ENCODE data around the gene SLCO4A1.

The SLCO4A1 gene

DNA sequence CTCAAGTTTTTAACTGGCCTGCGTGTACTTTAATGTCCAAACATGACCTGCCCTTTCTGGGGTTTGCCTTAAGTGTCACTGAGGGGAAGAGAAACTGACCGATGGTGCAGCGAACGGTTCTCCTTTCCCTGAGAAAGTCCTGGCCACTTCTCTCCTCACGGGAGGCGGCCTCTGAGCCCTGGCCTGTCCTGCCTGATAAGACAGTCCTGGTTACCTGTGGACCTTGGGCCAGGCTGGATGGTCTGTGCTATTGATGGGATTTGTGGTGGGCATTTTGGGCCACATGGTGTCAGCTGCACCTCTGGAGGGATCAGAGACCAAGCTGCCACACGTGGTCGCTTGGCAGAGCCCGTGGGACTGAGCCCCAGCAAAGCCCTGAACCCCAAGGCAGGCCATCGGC is 54.7 kb downstream of the SLCO4A1 start:
- no peak for DNase-seq (ENCODE audit: low read depth in 2 of 2, low spot score in 1 of 2)

DNA sequence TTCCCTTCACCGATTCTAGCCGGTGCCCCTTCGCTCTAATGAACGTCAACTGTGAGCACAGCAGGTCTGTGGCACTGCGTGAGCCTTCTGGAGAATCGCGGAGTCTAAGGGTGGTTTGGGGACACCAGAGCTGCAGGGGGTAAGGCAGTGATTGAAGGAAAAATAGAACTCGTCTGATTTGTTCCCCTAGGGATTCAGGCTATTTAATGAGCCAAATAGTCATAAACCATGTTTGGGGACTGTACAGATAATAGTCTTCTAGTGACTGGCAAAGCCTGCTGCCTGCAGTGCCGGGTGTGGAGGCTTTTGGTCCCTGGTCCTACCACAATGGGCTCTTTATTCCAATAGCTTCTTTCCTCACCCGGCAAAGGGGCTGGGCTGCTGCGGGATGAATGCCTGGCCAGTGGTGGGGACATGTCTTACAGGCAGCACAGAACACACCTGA is 55.2 kb downstream of the SLCO4A1 start:
- no peak for DNase-seq (ENCODE audit: low read depth in 2 of 2, low spot score in 1 of 2)

DNA sequence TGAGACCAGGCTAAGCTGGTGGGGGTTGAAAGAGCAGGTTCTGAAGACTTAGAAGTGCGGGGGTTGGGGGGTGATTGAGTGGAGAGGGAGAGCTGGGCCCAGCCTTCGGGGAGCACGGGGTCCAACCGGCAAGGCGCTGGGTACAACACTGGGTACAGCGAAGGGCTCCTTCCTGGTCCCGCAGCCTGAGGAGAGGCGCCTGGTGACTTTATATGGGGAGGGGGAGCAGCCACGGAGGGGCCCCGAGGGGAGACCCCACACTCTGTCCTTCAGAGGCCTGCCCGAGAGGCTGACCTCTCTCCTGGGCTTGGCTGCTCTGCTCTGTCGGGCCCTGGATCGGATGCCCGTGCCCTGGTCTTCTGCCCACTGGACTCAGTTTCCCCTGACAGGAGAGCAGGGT is 55.9 kb downstream of the SLCO4A1 start:
- DNase-seq (ENCODE audit: low read depth in 2 of 2, low spot score in 1 of 2): no peak

DNA sequence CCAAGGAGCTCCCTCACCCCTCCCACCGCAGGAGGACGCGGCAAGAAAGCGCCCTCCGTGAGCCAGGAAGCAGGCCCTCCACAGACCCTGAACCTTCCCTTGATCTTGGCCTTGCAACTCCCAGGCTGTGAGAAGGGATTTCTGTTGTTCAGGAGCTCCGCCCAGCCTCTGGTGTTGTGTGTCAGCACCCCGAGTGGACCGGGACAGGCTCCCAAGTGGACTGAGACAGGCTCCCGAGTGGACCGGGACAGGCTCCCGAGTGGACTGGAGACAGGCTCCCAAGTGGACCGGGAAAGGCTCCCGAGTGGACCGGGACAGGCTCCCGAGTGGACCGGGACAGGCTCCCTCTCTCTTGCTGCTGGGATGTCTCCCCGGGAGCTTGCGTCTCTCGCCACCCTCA is 57.0 kb downstream of the SLCO4A1 start:
- no peak for DNase-seq (ENCODE audit: low read depth in 2 of 2, low spot score in 1 of 2)

DNA sequence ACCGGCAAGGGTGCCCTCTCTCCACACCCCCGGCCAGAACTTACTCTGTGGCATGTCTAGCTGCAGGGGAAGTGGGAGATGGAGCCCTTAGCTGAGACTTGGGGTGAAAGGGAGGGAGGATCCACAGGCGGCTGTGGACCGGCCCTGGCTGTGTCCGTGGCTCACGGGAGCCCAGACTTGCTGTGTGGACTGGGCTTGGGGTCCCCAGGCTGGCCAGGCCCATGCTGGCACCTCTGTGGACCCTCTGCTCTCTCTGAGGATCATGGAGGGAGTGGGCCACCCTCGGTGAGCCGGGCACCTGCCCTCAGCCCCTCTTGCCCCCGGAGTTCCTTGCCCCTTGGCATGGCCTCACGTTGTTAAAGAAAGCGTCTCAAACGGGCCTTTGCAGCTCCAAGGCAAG is 57.4 kb downstream of the SLCO4A1 start:
- no peak for DNase-seq (ENCODE audit: low read depth in 2 of 2, low spot score in 1 of 2)

DNA sequence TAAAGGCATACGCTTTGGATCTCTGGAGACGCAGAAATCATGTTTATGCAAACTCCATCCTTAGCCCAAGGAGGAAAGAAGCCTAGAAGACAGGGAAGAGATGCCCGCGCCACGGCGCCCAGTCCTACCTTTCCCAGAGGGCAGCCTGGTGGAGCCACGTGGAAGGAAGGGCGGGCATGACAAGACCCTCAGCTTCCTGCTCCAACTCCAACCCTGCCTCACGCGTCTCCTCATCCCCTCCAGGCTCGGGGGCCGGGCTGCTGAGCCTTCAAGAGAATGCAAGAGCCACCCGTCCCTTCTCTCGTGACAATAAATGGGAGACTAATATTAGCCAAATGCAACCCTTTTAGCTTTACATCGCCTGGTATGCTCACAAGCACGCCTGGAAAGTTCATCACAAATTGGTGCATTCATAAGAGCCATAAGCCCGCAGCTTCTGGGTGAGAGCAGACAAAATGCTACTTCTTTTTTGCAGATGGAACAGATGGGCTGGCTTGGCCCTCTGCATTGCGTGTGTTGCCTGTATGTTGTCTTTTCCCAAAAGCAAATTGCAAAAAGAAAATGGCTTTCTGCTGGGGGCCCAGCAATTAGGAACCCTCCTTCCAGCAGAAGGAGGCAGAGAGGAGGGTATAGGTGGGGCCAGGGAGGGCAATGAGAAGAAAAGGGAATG is 58.1 kb downstream of the SLCO4A1 start:
- no peak for DNase-seq (ENCODE audit: low read depth in 2 of 2, low spot score in 1 of 2)

DNA sequence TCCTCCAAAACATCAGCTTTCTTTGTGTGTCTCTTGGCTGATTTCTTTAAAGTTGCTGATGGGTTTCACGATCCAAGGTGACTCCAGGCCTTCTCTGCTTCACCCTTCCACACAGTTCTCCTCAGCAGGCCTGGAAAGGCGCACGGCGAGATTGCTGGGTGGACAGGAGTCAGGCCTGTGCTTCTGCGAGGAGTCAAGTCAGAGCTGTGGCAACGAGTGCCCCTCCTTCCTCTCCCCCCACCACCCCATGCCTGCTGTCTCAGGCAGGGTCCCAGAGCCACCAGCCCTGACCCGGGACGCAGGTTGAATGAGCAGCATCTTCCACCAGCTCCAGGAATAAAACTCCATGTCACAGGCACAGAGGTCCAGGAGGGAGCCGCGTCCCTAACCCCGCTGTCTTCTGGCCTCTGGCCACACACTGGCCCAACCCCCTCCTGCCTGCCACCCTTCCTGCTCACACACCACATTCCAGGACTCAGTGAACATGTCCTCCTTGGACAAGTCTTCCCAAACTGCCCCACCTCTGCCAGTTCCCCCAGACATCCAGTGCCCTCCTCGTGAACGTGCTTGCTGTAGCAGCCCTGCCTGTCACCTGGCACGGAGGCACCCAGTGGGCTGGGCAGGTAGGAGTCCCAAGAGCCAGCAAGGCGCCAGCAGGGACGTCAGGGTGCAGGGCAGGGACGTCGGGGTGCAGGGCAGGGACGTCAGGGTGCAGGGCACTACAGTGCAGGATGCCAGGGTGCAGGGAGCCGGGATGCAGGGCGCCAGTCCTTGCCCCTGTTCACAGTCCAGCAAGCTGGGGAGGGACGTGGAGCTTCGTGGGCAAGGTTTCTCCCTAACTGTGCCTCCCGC is 59.1 kb downstream of the SLCO4A1 start:
- no peak for DNase-seq (ENCODE audit: low read depth in 2 of 2, low spot score in 1 of 2)

DNA sequence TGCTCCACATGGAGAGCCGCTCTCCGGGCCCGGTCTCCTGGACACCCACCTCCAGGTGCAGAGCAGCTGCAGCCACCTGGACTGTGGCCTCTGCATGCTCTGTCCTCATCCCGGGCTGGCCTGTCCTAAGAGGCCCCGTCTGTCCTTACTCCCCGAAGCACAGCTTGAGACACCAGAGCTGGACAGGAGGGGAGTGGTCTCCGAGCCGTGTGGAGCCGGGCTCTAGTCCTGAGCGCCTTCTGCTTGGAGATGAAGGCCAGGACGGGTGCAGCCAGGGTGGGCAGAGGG is 59.7 kb downstream of the SLCO4A1 start:
- no peak for DNase-seq (ENCODE audit: low read depth in 2 of 2, low spot score in 1 of 2)

DNA sequence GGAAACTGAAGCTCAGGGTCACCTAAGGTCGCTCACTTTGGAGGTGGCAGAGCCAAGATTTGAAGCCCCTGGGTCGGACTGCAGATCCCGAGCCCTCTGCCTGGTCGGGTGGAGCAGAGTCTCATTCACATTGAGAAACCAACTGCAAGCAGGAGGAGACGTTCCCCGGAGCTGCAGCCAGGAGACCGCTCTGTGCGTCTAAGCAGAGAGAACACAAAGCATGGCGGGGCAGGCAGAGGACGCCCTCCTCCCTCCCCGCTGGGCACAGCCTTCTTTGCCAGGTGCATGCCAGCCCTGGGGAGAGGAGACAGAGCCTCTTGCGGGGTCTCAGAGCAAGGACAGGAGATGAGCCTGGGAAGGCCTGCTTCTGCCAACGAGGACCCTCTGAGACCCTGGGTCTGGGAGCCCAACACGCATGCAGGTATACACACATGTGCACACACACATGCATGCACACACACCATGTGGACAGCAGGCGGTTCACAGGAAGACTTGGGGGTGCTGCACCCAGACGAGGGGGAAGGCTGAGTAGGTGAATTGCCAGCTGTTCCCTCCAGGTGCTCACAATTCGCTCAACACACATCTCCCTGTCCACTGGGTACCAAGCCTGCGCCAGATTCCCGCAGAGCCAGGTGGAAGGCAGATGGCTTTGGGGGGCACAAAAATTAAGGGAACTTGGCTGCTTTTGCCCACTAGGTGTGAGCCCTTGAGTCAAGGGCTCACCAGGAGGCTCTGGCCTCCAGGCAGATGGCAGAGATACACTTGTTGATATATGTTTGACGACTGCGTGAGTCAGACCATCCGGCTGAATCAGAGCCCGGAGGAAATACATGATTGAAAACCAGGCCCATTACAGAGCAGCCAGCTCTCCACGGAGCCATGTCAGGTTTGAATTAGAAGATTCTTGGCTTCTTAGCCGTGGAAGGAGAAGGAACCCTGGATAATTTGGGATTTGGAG is 60.9 kb downstream of the SLCO4A1 start:
- peak in 1 of 2 donors; percentile 12 for DNase-seq (ENCODE audit: low read depth in 2 of 2, low spot score in 1 of 2)

DNA sequence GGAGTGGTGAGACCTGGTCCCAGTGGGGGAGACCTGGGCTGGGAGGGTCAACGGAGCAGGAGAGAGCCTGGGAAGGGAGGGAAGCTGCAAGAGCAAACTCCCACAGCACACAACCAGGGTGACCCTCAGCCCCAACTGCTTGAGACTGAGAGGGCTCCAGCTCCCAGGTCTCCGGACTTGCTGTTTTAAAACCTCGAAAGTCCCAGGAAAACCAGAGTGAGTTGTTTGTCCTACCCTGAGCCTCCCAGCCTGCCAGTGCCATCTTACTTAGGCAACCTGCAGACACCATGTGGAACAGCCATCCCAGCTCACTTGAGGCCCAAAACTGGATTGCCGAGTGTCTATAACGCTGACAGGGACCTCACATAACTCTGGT is 61.5 kb downstream of the SLCO4A1 start:
- DNase-seq (ENCODE audit: low read depth in 2 of 2, low spot score in 1 of 2): no peak

DNA sequence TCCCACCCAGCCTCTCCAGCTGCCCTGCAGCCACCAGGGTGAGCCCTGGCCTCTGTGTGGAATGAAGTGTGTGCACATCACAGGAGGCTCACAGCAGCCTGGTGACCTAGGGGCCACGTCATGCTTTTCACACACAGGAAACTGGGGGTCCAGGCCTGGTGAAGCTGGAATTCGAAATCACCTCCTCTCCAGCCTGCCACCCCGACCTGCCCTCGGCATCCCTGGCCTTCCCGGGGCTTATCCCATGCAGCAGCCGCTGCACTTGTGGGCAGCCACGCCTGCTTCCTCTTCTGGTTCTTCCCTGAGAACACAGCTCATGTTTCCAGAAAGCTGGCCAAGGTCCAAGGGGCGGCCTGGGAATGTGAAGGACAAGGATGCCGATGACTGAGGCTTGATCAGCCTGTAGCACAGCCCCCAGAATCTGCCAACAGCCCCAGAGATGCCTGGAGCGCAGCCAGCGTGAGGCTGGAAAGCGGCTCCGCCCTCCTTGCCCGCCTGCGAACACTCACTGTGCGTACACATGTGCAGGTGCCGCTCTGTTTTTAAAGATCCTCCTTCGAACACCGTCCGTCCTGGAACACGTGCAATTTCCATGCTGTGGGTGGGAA is 62.1 kb downstream of the SLCO4A1 start:
- DNase-seq (ENCODE audit: low read depth in 2 of 2, low spot score in 1 of 2): no peak

DNA sequence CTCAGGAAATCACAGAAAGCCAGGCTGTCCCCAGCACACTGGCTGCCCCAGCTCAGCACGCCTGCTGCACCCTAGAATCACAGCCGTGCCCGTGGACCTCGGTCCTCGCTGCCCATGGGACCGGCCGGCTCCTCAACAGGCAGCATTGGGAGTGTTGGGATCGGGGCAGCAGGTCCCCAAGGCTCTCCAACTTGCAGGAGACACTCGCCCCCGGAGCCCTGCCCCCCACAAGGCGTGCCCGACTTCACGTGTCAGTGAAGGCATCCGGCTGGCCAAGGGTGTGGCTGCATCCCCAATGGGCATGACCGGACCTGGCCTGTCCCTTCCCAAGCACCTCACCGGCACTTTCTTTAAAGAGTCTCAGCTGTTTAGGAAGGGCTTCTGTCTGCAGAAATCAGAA is 63.3 kb downstream of the SLCO4A1 start:
- DNase-seq (ENCODE audit: low read depth in 2 of 2, low spot score in 1 of 2): no peak

DNA sequence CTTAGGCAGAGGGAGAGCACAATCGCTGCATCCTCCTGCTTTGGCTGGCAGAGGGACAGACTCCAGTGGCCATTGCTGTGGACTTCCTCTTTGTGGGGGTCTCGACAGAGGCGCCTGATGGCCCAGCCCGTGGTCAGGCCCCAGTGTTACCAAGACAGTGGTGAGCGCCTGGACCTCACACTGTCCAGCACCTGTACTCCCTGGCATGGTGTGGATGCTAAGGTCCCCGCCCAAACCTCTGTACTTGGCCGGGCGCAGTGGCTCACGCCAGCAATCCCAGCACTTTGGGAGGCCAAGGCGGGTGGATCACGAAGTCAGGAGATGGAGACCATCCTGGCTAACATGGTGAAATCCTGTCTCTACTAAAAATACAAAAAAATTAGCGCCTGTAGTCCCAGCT is 64.0 kb downstream of the SLCO4A1 start:
- no peak for DNase-seq (ENCODE audit: low read depth in 2 of 2, low spot score in 1 of 2)

DNA sequence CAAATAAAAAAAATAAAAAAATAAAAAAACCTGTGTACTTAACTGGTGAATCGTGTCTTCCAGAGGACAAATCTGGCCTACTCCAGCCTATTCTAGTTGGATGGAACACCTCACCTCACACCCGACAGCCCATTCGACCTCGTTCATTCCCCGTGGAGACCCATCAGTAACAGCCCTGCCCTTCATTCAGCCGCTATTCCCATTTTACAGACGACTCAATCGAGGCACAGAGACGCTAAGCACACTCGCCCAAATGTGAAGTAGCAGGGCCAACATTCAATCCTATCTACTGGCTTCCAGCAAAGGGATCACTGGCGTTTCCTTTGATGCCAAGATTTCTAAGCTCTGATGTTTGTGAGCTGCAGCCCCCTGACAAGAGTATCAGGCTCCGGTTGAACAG is 64.6 kb downstream of the SLCO4A1 start:
- no peak for DNase-seq (ENCODE audit: low read depth in 2 of 2, low spot score in 1 of 2)

DNA sequence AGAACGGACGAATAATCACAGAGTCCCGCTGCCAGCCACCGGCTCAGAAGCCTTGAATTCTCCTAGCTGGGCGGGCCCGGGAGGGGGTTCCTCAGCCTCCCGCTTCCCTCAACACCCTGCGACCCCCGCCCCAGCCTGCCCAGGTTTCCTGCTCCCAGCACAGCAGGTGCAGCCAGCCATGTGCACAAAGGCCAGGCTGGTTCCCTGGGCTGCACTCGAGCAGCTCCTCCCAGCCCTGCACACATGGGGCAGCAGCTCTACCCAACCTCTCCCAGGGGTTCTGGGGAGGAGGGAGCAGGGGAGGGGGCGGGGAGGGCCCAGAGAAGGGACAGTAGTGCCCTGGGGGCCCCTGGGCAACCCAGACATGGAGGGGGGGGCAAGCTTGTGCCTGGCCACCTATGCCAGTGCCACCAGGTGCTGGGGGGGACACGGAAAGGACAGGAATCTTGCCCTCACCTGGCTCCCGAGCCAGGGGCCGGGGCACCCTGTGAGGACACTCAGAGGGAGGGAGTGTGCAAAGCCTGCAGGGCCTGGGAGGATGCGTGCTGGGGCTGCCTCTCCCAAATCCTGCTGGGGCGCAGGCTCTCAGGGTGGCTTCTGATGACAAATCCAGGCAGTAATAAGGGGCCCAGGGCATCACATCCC is 65.1 kb downstream of the SLCO4A1 start:
- no peak for DNase-seq (ENCODE audit: low read depth in 2 of 2, low spot score in 1 of 2)

DNA sequence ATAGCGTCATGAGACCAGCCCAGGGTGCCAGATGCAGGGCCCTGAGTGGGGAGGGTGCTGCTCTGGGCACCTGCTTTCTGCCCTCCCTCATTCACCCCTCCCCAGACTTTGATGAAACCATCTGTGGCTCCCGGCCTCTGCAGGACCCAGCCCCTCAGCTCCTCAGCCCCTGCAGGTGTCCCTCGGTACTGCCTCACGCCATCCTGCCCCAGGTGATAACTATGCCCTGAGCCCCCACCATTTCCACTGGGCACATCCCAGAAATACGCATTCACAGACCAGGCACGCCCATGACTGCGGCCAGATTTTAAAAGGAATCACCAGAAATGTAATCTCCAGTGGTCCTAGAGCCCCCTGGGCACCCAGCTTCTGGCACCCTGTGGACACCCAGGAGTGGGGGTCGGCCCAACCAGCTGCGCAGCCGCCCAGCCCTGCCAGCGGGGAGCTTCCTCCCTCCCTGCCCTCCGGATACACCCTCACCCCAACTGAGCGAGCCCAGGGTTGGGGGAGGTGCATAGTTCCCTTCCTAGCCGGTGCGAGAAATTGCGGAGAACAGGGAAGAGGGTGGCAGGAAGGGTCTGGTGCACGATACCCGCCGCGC is 65.7 kb downstream of the SLCO4A1 start:
- no peak for DNase-seq (ENCODE audit: low read depth in 2 of 2, low spot score in 1 of 2)

DNA sequence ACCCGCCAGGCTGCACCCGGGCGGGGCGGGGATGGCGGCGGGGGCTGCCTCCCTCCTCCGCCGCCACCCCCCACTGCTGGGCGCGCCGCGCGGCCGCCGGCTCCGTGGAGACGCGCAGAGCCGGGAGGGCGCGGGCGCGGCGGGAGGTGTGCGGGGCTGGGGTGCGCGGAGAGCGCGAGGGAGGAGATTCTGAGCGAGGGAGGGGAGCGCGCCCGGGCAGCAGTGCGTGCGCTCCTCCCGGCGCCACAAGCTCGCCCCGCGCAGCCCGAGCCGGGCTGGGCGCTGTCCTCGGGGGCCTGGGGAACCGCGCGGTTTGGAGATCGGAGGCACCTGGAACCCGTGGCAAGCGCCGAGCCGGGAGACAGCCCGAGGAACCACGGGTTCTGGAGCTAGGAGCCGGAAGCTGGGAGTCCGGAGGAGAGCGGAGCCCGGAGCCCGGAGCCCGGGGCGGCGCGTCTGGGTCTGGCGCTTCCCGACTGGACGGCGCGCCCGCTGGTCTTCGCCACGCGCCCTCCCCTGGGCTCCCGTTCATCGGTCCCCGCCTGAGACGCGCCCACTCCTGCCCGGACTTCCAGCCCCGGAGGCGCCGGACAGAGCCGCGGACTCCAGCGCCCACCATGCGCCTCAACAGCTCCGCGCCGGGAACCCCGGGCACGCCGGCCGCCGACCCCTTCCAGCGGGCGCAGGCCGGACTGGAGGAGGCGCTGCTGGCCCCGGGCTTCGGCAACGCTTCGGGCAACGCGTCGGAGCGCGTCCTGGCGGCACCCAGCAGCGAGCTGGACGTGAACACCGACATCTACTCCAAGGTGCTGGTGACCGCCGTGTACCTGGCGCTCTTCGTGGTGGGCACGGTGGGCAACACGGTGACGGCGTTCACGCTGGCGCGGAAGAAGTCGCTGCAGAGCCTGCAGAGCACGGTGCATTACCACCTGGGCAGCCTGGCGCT is 66.6 kb downstream of the SLCO4A1 start, which contains the start of gene NTSR1:
Gene NTSR1 (plus strand): TSS at position 246 of the 946 bp plus-strand sequence. CDS start 372 bp downstream, at position 618.
- no peak for DNase-seq (ENCODE audit: low read depth in 2 of 2, low spot score in 1 of 2)

DNA sequence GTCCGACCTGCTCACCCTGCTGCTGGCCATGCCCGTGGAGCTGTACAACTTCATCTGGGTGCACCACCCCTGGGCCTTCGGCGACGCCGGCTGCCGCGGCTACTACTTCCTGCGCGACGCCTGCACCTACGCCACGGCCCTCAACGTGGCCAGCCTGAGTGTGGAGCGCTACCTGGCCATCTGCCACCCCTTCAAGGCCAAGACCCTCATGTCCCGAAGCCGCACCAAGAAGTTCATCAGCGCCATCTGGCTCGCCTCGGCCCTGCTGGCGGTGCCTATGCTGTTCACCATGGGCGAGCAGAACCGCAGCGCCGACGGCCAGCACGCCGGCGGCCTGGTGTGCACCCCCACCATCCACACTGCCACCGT is 67.2 kb downstream of the SLCO4A1 start:
- no peak for DNase-seq (ENCODE audit: low read depth in 2 of 2, low spot score in 1 of 2)

DNA sequence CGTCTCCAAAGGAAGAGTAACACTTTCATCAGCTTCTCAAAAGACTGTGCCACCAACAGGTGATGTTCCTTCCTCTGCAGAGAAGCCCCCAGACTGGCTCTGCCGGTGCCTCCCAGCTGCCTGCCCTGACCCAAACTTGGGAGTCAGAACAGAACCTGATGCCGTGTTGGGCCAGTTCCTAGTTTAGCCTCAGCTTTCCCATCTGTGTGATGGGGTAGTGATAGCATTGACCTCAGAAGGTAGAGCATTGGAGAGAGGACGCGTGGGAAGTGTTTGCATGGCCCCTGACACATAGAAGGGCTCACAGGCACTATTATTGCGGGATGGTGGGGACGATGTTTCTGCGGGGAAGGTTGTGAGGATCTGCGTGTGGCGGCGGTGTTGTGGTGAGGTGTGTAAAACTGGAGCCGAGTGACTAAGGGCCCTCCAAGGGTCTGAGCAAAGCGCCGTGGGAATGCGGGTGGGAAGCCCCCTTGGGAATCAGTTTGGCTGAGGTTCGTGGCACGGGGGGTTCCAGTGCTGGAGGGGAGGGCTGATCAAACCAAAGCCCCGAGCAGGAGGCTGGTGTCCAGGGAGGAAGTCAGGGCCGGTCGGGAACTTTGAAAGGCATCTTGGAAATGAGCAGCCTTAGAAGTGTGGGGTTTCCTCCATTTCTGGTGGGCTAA is 68.0 kb downstream of the SLCO4A1 start:
- DNase-seq (ENCODE audit: low read depth in 2 of 2, low spot score in 1 of 2): no peak
